ENCODE results near the gene PTPRR.

The PTPRR gene

GRCh38 chr12:70643939-70644338 is 276.6 kb downstream of the PTPRR start:
- no peak for DNase-seq (ENCODE audit: low read depth)

DNA sequence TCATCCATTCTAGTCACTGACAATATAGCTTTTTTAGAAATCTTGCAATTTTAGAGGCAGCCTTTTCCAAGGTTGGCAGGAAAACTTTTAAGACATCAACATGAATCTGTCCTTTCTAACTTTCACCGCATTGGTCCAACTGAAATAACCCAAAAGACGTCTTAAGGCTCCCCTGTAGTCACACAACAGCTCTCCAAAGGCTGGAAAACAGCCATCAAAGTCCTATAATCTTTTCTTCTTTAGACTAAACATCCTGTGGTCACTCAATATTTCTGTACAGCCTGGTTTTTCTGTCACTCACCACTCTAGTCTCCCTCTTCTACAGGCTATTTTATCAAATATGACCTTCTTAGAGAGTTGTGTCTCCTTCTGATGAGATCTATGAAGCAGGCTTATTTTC is 278.8 kb downstream of the PTPRR start:
- no peak for DNase-seq (ENCODE audit: low read depth)

DNA sequence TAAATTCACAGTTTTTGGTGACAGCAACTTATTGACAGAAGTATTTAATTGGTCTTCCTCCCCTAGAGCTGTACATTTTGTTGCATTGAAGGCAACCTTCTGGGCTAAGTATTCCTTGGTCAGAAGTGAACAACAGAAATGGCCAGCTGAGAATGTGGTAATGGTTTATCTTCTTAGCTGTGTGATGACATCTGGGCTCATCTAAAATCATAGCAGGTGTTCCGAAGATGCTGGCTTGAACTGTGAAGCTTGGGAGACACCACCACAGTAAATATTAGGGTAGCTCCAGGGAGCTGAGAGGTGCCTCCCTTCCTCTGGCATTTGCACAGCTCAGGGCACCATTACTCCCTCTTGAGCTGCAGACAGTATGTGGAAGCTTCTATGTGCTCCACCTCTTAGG is 279.6 kb downstream of the PTPRR start:
- no peak for DNase-seq (ENCODE audit: low read depth)

DNA sequence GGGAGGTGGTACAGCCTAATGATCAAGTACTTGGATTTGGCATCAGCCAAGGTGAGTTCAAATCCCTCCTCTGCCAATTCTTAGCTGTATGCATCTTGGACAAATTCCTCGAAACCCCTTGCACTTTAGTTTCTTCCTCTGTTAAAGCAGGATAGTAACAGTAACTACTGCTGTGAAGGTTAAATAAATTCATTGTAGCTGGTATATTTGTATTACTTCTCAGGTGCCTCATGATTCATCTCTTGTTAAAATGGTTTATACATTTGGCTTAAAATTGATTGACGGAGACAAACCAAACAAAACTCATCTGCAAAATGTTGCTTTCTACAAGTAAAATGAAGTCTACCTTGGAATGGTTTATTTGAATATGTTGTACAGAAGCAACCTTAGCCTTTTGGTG is 281.0 kb downstream of the PTPRR start:
- no peak for DNase-seq (ENCODE audit: low read depth)

DNA sequence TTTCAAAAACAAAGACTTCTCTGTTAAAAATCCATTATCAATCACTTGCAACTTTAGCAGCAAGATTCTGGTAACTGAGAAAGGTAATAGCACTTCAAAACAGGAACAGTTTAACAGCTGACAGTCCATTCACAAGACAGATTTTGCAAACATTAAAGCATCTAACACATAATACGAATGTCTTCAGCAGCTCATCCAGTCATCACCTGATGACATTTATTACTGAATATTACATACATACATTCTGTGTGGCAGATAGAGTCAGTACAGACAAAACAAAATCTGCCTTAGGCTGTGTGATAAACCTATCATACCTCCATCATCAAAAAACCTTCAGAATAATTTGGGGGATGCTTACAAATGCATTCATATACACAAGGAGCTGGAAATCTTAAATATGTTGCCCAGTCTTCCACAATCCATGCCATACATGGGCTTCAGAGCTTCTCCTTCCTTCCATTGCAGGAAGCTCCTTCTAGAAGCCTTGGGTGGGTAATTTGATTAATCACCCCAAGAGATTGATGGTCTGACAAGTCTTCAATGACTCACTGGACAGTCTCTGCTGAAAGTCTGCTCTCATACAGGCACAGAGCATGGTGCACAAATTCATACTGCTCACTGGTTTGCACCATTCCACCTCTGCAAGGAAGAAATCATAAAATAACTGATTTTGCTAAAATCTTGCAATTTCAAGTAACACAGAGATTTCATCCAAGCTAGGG is 281.7 kb downstream of the PTPRR start:
- no peak for DNase-seq (ENCODE audit: low read depth)

- DNase-seq (ENCODE audit: low read depth), result no peak
Measured at GRCh38 chr12:70637303-70638085, 283.0 kb downstream of the PTPRR start, which contains the start of gene PTPRB. Gene PTPRB (minus strand): TSS chr12:70637429. CDS start chr12:70637395, 34 bp downstream.

DNA sequence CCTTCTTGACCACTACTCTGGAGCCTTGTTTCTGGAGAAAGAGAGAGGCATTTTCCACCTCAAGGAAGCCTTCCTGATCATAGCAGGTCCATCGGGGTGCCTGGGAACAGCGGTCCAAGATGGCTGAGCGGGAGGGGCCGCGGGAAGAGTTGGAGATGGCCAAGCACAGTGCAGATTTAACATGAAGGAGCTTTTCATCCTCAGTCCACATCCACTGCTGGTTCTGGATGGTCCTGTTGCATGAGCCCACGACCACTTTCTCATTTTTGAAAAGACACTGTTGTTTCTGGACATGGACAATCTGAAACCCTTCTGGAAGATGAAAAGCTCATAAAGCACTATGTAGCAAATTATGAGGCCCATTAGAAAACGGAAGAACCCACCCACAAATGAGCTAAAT is 284.8 kb downstream of the PTPRR start:
- no peak for DNase-seq (ENCODE audit: low read depth)

DNA sequence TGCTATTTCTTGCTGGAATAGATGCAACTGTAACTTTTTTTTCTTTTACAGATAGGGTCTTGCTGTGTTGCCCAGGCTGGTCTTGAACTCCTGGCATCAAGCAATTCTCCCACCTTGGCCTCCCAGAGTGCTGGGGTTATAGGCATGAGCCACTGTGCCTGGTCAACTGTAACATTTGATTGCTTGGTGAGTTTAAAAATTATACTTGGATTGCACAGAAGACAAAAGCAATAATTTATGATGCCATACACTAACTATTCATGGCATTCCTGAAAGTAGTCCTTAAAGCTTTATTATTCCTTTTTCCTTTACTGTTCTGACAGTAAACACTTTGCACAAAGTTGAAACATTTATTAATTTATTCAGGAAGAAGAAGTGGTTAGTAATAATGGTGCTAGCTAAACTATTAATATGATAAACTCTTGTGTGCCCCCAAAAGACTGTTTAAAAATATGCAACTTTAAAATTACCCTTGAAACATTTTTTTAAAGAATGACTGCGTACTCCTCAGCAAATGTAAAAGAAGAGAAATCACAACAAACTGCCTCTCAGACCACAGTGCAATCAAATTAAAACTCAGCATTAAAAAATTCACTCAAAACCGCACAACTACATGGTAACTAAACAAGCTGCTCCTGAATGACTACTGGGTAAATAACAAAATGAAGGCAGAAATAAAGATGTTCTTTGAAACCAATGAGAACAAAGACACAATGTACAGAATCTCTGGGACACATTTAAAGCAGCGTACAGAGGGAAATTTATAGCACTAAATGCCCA is 291.6 kb downstream of the PTPRR start:
- no peak for DNase-seq (ENCODE audit: low read depth)

DNA sequence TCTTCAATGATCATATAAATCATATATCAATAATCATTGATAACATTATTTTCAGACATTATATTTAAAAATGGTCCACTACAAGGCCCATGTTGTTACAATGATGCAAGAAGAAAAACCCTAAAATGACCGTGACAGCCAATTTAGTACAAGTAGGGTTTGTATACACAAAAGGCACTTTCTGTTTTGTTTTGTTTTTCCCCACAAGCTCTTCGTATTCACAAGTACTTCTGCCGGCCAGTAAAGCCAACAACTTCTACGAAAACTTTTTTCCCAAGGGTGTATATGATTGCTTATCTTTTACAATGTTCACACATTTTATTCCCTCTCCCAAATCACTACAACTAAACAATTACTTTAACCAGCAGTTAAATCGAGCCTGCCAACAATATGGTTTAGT is 292.9 kb downstream of the PTPRR start:
- DNase-seq (ENCODE audit: low read depth), result no peak

- no peak for DNase-seq (ENCODE audit: low read depth)
Measured at GRCh38 chr12:70626180-70626579, 294.4 kb downstream of the PTPRR start.

GRCh38 chr12:70619471-70620152 is 300.9 kb downstream of the PTPRR start:
- no peak for DNase-seq (ENCODE audit: low read depth)

DNA sequence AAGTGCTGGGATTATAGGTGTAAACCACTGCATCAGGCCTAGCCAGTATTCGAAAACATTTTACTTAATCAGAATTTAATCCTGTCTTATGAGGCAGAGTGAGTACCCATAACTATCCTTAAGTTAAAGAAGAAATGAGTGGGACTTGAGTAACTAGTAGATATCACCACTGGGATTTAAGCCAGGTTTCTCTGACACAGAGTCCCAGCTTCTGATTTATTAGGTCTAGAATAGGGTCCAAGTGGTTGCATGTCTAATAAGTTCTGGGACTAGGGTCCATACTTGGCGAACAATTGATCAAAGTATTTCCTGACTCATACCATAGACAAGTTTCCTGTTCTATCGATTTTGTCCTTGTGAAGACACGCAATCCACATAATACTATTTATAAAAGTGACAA is 302.2 kb downstream of the PTPRR start:
- DNase-seq (ENCODE audit: low read depth), result no peak

DNA sequence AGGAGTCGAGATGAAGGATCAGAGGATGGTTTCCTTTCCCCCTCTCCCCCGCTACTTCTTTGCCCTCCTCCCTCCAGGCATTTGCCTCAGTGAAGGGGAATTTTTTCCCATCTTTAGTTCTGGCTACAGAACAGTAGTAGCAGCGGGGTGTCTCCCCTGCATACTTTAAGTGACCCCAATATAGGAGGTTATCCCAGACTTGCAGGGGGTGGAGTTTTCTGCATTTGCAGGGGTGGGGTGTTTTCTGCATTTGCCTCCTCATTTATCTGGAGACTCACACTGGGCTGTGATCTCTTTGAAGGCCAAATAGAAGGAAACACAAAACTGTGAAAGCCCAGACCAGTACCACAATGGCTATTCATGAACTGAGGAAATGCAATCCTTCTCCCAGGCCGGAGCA is 303.1 kb downstream of the PTPRR start:
- no peak for DNase-seq (ENCODE audit: low read depth)

DNA sequence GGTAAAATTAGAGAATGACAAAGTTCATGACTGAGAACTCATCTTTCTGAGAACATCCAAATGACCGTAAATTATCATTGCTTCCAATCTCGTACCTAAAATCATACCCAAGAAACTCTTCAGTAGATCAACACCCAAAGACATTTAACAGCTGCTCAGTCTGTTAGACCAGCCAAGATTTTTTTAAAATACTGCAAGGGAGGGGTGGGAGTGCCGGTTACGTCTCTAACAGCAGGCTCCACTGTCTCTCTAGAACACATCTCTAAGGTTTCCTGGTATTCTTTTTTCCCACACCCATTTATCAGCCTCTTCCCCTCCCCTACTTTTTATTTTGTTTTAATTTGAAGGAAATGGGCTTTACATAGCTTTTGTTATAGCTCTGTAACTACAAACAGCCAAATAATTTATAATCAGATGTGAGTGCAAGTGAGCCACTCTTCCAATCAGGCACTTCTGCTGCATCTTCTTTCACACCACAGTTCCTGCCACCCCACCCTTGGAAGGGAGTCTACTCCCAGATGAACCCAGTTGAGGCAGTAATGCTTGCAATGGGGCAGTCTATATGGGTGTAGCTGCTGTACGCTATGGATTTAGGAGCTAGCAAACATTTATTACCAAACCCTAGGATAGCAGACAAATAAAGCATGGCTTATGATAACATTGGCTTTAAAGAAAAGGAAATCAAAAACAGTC is 305.2 kb downstream of the PTPRR start:
- no peak for DNase-seq (ENCODE audit: low read depth)

- no peak for DNase-seq (ENCODE audit: low read depth)
Measured at GRCh38 chr12:70609739-70610491, 310.6 kb downstream of the PTPRR start.

DNA sequence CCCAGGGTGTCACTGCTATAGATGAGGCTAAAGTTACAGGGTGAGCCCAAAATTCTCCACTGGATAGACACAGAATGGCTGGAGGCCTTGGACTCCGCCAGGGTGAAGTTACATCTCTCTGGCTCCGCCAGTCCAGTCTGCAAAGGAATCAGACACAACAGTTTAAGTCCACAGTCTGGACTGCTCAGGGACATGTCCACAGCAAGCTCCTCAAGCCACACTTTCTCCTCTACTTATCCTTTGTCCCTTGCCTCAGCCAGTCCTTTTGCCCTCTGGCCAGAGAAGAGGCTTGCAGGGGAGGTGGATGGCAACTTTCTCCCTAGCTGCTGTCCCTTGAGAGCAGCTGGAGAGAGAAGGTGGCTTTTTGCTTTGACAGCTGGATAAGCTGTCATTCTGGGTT is 311.3 kb downstream of the PTPRR start:
- no peak for DNase-seq (ENCODE audit: low read depth)

- no peak for DNase-seq (ENCODE audit: low read depth)
Measured at GRCh38 chr12:70608184-70608583, 312.4 kb downstream of the PTPRR start.

- no peak for DNase-seq (ENCODE audit: low read depth)
Measured at GRCh38 chr12:70607107-70607506, 313.4 kb downstream of the PTPRR start.

DNA sequence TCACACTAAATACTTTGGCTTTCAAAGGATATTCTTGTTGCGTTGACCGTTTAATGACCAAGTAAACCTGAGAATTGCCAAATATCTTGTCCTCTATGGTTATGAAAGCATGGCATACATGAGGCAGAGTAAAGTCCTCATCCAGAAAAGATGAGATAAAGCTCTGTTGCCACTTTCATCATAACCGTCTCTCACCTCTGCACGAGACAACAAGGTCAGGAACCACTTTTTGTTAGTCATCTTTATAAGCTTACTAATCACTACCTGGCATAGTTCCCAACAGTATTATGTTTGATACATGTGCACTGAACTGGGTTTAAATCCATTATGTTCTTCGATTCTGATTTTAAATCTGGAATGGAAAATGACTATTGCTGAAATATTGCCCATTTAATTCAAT is 314.6 kb downstream of the PTPRR start:
- DNase-seq (ENCODE audit: low read depth), result no peak

DNA sequence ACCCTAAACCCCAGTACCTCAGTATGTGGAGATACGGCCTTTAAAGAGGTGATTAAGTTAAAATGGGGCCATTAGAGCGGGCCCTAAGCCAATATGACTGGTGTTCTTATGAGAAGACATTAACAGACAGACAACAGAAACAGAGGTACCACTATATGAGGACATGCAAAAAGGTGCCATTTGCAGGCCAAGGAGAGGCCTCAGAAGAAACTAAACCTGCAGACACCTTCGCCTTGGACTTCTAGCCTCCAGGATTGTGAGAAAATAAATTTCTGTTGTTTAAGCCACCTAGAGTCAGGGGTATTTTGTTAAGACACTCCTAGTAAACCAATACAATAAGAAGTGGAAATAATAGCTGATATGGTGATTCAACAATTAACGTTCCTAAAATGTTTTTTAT is 315.9 kb downstream of the PTPRR start:
- no peak for DNase-seq (ENCODE audit: low read depth)

DNA sequence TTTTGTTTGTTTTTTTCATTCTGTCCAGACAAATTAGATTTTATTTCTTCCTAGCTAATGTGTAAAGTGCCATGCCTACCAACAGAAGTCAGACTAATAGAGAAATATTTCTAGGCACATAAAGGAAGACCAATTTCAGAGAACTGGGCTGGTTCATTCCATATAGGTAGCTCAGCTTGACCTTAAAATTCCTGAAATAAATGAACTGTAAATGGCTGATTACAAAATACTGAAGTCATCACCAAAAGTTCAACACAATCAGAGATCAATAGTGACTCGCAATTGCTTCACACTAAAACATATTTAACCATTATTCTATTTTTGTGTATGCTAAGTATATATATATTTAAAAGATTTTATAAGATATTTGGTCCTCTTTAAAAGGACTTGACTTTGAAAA is 317.5 kb downstream of the PTPRR start:
- DNase-seq (ENCODE audit: low read depth), result no peak

Measured in T-helper 22 cell (primary cell).